ENCODE measurements around the gene ZCCHC9. TPM values are rescaled to one million over a fixed set of nuclear protein-coding genes. Genes with fewer than 3 reads are reported as not detected.

ZCCHC9 gene
- total RNA-seq, 1 donor from 2014 or later = 25.4 TPM

GRCh38 chr5:81315830-81316229, 14.4 kb downstream of the ZCCHC9 start:
- Mint-ChIP-seq H3K4me3 (no peak overlapping the region), H3K36me3 (peaks cover 22% of the 10 kb centered on the region), H3K4me1 (no peaks in the 10 kb centered on the region), H3K9me3 (no peaks in the 10 kb centered on the region), H3K27me3 (ENCODE audit: low read depth) (no peaks in the 10 kb centered on the region), H3K27ac (no peak overlapping the region)
- TF ChIP-seq, protein P1, sequence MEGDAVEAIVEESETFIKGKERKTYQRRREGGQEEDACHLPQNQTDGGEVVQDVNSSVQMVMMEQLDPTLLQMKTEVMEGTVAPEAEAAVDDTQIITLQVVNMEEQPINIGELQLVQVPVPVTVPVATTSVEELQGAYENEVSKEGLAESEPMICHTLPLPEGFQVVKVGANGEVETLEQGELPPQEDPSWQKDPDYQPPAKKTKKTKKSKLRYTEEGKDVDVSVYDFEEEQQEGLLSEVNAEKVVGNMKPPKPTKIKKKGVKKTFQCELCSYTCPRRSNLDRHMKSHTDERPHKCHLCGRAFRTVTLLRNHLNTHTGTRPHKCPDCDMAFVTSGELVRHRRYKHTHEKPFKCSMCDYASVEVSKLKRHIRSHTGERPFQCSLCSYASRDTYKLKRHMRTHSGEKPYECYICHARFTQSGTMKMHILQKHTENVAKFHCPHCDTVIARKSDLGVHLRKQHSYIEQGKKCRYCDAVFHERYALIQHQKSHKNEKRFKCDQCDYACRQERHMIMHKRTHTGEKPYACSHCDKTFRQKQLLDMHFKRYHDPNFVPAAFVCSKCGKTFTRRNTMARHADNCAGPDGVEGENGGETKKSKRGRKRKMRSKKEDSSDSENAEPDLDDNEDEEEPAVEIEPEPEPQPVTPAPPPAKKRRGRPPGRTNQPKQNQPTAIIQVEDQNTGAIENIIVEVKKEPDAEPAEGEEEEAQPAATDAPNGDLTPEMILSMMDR (IDR thresholded peaks at IDR 0.05; ENCODE audit: unreplicated experiment) = no peak
- no peak for DNase-seq (ENCODE audit: low spot score in 2 of 2, unreplicated experiment in 2 of 2)

DNA sequence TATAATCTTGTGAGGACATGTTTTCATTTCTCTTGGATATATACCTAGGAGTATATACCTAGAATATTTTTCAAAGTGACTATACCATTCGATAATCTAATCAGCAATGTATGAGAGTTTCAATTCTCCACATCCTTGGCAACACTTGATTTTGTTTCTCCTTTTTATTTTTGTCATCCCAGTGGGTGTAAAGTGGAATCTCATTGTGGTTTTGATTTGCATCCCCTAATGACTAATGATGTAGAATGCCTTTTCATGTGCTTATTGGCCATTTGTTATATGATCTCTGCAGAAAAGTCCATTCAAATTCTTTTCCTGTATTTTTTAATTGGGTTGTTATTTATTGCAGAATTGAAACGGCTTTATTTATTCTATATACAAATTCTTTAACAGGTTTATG, 15.2 kb downstream of the ZCCHC9 start:
- TF ChIP-seq, protein P1 (IDR thresholded peaks at IDR 0.05; ENCODE audit: unreplicated experiment) = no peak
- peaks cover 21% of the 10 kb centered on the region for H3K36me3 Mint-ChIP-seq
- no peaks in the 10 kb centered on the region for H3K4me1 Mint-ChIP-seq
- no peak overlapping the region for H3K27ac Mint-ChIP-seq
- H3K27me3 Mint-ChIP-seq (ENCODE audit: low read depth) = no peaks in the 10 kb centered on the region
- no peak for DNase-seq (ENCODE audit: low spot score in 2 of 2, unreplicated experiment in 2 of 2)
- H3K4me3 Mint-ChIP-seq = no peak overlapping the region
- no peaks in the 10 kb centered on the region for H3K9me3 Mint-ChIP-seq

- peaks cover 16% of the 10 kb centered on the region for H3K36me3 Mint-ChIP-seq
- no peaks in the 10 kb centered on the region for H3K4me1 Mint-ChIP-seq
- TF ChIP-seq, protein P1 (IDR thresholded peaks at IDR 0.05; ENCODE audit: unreplicated experiment) = no peak
- DNase-seq (ENCODE audit: low spot score in 2 of 2, unreplicated experiment in 2 of 2) = no peak
- no peaks in the 10 kb centered on the region for H3K9me3 Mint-ChIP-seq
- H3K27me3 Mint-ChIP-seq (ENCODE audit: low read depth) = no peaks in the 10 kb centered on the region
- no peak overlapping the region for H3K4me3 Mint-ChIP-seq
- no peak overlapping the region for H3K27ac Mint-ChIP-seq
Measured at GRCh38 chr5:81317536-81317935, 16.1 kb downstream of the ZCCHC9 start.

DNA sequence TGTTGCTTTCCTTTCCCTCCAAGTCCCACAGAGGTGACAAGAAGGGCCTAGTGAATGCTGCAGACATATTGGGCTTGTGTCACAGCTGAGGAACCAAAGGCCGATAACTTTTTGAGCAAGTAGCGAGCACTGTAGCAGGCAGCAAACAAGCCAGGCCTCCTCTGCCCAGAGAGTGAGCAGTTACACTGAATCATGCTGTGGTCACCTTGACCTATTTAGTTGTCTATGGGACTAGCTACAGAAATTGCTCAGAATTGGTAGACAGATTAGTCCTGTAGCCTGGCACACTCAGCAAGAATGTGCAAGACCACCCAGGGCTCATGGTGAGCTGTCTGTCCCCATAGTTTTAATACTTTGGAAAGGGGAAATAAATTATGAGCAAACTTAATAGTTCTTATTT, 25.2 kb downstream of the ZCCHC9 start:
- H3K4me1 Mint-ChIP-seq = no peaks in the 10 kb centered on the region
- H3K4me3 Mint-ChIP-seq = no peak overlapping the region
- H3K9me3 Mint-ChIP-seq = no peaks in the 10 kb centered on the region
- no peak overlapping the region for H3K27ac Mint-ChIP-seq
- TF ChIP-seq, protein P1 (IDR thresholded peaks at IDR 0.05; ENCODE audit: unreplicated experiment) = no peak
- H3K36me3 Mint-ChIP-seq = no peaks in the 10 kb centered on the region
- H3K27me3 Mint-ChIP-seq (ENCODE audit: low read depth) = peaks cover 3% of the 10 kb centered on the region
- no peak for DNase-seq (ENCODE audit: low spot score in 2 of 2, unreplicated experiment in 2 of 2)

DNA sequence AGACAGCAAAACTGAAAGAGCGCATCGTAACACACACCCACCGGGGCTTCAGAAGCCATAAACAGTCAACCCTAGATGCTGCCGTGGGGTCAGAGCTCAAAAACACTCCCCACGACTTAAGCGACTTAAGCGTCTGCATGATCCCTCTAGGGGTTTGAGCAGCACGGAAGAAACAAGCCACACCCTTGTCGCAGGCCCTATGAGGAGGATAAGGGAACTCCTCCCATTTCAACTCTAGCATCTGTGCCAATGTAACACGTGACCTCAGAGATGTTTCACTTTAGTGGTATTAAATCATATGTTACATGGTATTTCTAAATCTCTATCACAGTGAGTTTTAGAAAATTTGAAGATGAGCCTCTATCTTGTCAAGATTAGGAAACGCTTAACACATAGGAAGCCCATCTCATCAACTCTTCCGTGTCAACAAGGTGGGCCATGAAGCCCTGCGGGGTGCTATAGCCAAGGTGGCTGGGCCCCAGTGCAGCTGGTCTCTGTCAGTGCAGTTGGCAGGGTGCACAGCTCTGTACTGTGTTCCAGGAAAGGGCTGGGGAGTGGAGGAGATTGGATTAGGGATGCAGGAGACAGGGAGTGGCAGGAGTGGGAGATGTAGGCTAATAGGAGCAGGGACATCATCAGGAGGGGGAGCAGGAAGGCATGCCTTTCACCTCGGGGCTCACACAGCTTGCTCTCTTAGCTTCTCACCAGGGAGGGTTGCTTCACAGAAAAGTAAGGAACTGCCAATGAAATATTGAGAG, 33.1 kb downstream of the ZCCHC9 start:
- no peaks in the 10 kb centered on the region for H3K36me3 Mint-ChIP-seq
- H3K4me3 Mint-ChIP-seq = no peak overlapping the region
- H3K4me1 Mint-ChIP-seq = no peaks in the 10 kb centered on the region
- H3K27me3 Mint-ChIP-seq (ENCODE audit: low read depth) = peaks cover 2% of the 10 kb centered on the region
- H3K27ac Mint-ChIP-seq = no peak overlapping the region
- no peak for DNase-seq (ENCODE audit: low spot score in 2 of 2, unreplicated experiment in 2 of 2)
- no peaks in the 10 kb centered on the region for H3K9me3 Mint-ChIP-seq
- TF ChIP-seq, protein P1 (IDR thresholded peaks at IDR 0.05; ENCODE audit: unreplicated experiment) = no peak
